Measurements from ENCODE around the gene AGAP1. TPM values are rescaled to one million over a fixed set of nuclear protein-coding genes. Genes with fewer than 3 reads are reported as not detected.

AGAP1 gene
- total RNA-seq, 1 experiment from 2014 or later: 25.8 TPM

- WGBS (ENCODE audit: extremely low coverage, insufficient read length, low lambda C conversion rate): no CpG with 5 or more reads among the region's 13 CpGs
Measured at GRCh38 chr2:235850771-235851551, 357.1 kb downstream of the AGAP1 start.

More at GRCh38 chr2:235850771-235851551, 357.1 kb downstream of the AGAP1 start:
- no peak overlapping the region for H4K91ac ChIP-seq (ENCODE audit: insufficient read length, low read depth, low read length)
- no peak overlapping the region for H3K18ac ChIP-seq (ENCODE audit: insufficient read length, low read depth, low read length)
- no peak overlapping the region for H3K27ac ChIP-seq (ENCODE audit: insufficient read length, low read depth, low read length)
- peaks cover 36 to 46% of the 10 kb centered on the region in 2 experiments for H3K4me1 Mint-ChIP-seq
- no peaks in the 10 kb centered on the region for H3K9me3 ChIP-seq (ENCODE audit: control insufficient read depth, low read depth, low read length)
- no peaks in the 10 kb centered on the region for H3K4me1 ChIP-seq (ENCODE audit: insufficient read depth, low read length)
- H4K8ac ChIP-seq (replicated peaks; ENCODE audit: insufficient read length, low read depth, low read length): no peak overlapping the region
- H3K4me3 Mint-ChIP-seq: no peak overlapping the region
- H3K36me3 Mint-ChIP-seq (ENCODE audit: insufficient read depth in 1 of 3, low read depth in 3 of 3): no peaks in the 10 kb centered on the region
- no peak overlapping the region for H2AFZ ChIP-seq (ENCODE audit: low read length)
- H3K14ac ChIP-seq (ENCODE audit: insufficient read depth, low read length): no peak overlapping the region
- no peaks in the 10 kb centered on the region for H4K20me1 ChIP-seq (ENCODE audit: control insufficient read depth, insufficient read depth, insufficient read length)
- H2BK5ac ChIP-seq (ENCODE audit: insufficient read length, low read length): no peak overlapping the region
- H2BK20ac ChIP-seq (ENCODE audit: low read depth, low read length, poor library complexity, severe bottlenecking): no peak overlapping the region
- no peak for DNase-seq
- H2BK12ac ChIP-seq (ENCODE audit: insufficient read length, low read depth, low read length): no peak overlapping the region
- H3K23ac ChIP-seq (ENCODE audit: insufficient read length, low read depth, low read length): no peak overlapping the region
- no peaks in the 10 kb centered on the region for H3K27me3 Mint-ChIP-seq (ENCODE audit: low read depth)
- no peak overlapping the region for H3K4ac ChIP-seq (ENCODE audit: low read depth, low read length)
- H3K23me2 ChIP-seq (ENCODE audit: insufficient read length, low read depth, low read length, poor library complexity, severe bottlenecking): no peaks in the 10 kb centered on the region
- no peak overlapping the region for H3K4me2 ChIP-seq (ENCODE audit: insufficient read depth, insufficient read length, low read length)
- no peak overlapping the region for H2BK15ac ChIP-seq (ENCODE audit: low read depth, low read length)
- no peak overlapping the region for H3K56ac ChIP-seq (ENCODE audit: insufficient read length, low read depth, low read length)
- no peak overlapping the region for H3T11ph ChIP-seq (ENCODE audit: low read length)
- no peak overlapping the region for H2AK5ac ChIP-seq (ENCODE audit: insufficient read length, low read length)
- no peaks in the 10 kb centered on the region for H3K9me3 Mint-ChIP-seq
- H3K27me3 ChIP-seq (ENCODE audit: insufficient read depth, low read length): no peaks in the 10 kb centered on the region
- no peak overlapping the region for H2BK120ac ChIP-seq (ENCODE audit: low read depth, low read length, poor library complexity, severe bottlenecking)
- H3K9ac ChIP-seq (ENCODE audit: extremely low read depth, insufficient read length, low read length): no peak overlapping the region
- H3K79me1 ChIP-seq (ENCODE audit: insufficient read depth, low read depth, low read length, poor library complexity, severe bottlenecking): no peaks in the 10 kb centered on the region
- no peak for TF ChIP-seq CTCF (conservative IDR thresholded peaks at IDR 0.05)
- no peak overlapping the region for H4K5ac ChIP-seq (ENCODE audit: insufficient read length, low read depth, low read length)
- H3K27ac Mint-ChIP-seq: no peak overlapping the region; a peak in 1 of 7 replicates
- H3K79me2 ChIP-seq (ENCODE audit: insufficient read depth, low read length): no peaks in the 10 kb centered on the region

Data from H9 (cell line).